Measurements from ENCODE around the gene TBC1D22A.

The TBC1D22A gene

GRCh38 chr22:46824980-46825544, 62.6 kb downstream of the TBC1D22A start:
- Histone ChIP-seq H3K9me3 (replicated peaks in 1 of 11) (peaks cover 13 to 17% (median 16%) of the 10 kb centered on the region in 11 experiments; a peak in 21 of 22 replicates), H3K9ac (no peak overlapping the region), H3K36me3 (peaks cover 64 to 99% (median 89%) of the 10 kb centered on the region in 11 experiments; a peak in 21 of 22 replicates), H3K27ac (no peak overlapping the region), H3K4me2 (no peak overlapping the region), H3K4me1 (peaks cover 0 to 11% (median 5%) of the 10 kb centered on the region in 10 experiments; a peak in 11 of 20 replicates), H4K20me1 (peaks cover 19 to 100% (median 70%) of the 10 kb centered on the region in 11 experiments; a peak in 21 of 22 replicates), H3K27me3 (no peaks in the 10 kb centered on the region), H3K4me3 (no peak overlapping the region)
- TF ChIP-seq Cebpa-rat (IDR thresholded peaks at IDR 0.05): no peak

GRCh38 chr22:46826438-46827135, 64.1 kb downstream of the TBC1D22A start:
- H4K20me1 ChIP-seq: peaks cover 16 to 100% (median 81%) of the 10 kb centered on the region in 11 experiments; a peak in 21 of 22 replicates

GRCh38 chr22:46827136-46827780, 64.8 kb downstream of the TBC1D22A start:
- H3K27ac ChIP-seq: no peak overlapping the region
- H3K27me3 ChIP-seq: no peaks in the 10 kb centered on the region
- peaks cover 0 to 22% (median 6%) of the 10 kb centered on the region in 10 experiments; a peak in 11 of 20 replicates for H3K4me1 ChIP-seq
- H4K20me1 ChIP-seq: peaks cover 14 to 100% (median 78%) of the 10 kb centered on the region in 11 experiments; a peak in 21 of 22 replicates
- TF ChIP-seq Cebpa-rat (IDR thresholded peaks at IDR 0.05): no peak
- H3K4me3 ChIP-seq: no peak overlapping the region
- H3K9me3 ChIP-seq (replicated peaks in 1 of 11): peaks cover 0 to 16% (median 6%) of the 10 kb centered on the region in 11 experiments; a peak in 11 of 22 replicates
- peaks cover 71 to 99% (median 92%) of the 10 kb centered on the region in 11 experiments; a peak in 21 of 22 replicates for H3K36me3 ChIP-seq
- no peak overlapping the region for H3K9ac ChIP-seq
- H3K4me2 ChIP-seq: no peak overlapping the region

More at GRCh38 chr22:46826438-46827135, 64.1 kb downstream of the TBC1D22A start:
- peaks cover 66 to 99% (median 91%) of the 10 kb centered on the region in 11 experiments; a peak in 21 of 22 replicates for H3K36me3 ChIP-seq
- TF ChIP-seq Cebpa-rat (IDR thresholded peaks at IDR 0.05): no peak
- no peak overlapping the region for H3K9ac ChIP-seq
- peaks cover 0 to 22% (median 6%) of the 10 kb centered on the region in 10 experiments; a peak in 11 of 20 replicates for H3K4me1 ChIP-seq
- peaks cover 0 to 11% (median 1%) of the 10 kb centered on the region in 11 experiments; a peak in 10 of 22 replicates for H3K9me3 ChIP-seq (replicated peaks in 1 of 11)
- no peak overlapping the region for H3K27ac ChIP-seq
- no peak overlapping the region for H3K4me2 ChIP-seq
- no peak overlapping the region for H3K4me3 ChIP-seq
- no peaks in the 10 kb centered on the region for H3K27me3 ChIP-seq

GRCh38 chr22:46827781-46828180, 65.3 kb downstream of the TBC1D22A start:
- Histone ChIP-seq H4K20me1 (peaks cover 10 to 100% (median 73%) of the 10 kb centered on the region in 11 experiments; a peak in 21 of 22 replicates), H3K9ac (no peak overlapping the region), H3K27ac (no peak overlapping the region), H3K4me3 (no peak overlapping the region), H3K9me3 (replicated peaks in 1 of 11) (peaks cover 2 to 20% (median 11%) of the 10 kb centered on the region in 11 experiments; a peak in 19 of 22 replicates), H3K4me1 (peaks cover 0 to 22% (median 6%) of the 10 kb centered on the region in 10 experiments; a peak in 11 of 20 replicates), H3K4me2 (no peak overlapping the region), H3K36me3 (peaks cover 71 to 99% (median 92%) of the 10 kb centered on the region in 11 experiments; a peak in 21 of 22 replicates), H3K27me3 (no peaks in the 10 kb centered on the region)
- no peak for TF ChIP-seq Cebpa-rat (IDR thresholded peaks at IDR 0.05)

- H4K20me1 ChIP-seq: peaks cover 10 to 100% (median 68%) of the 10 kb centered on the region in 11 experiments; a peak in 21 of 22 replicates
- no peak overlapping the region for H3K27ac ChIP-seq
- H3K4me3 ChIP-seq: no peak overlapping the region
- peaks cover 6 to 27% (median 18%) of the 10 kb centered on the region in 11 experiments; a peak in 21 of 22 replicates for H3K9me3 ChIP-seq (replicated peaks in 1 of 11)
- H3K4me1 ChIP-seq: peaks cover 0 to 22% (median 6%) of the 10 kb centered on the region in 10 experiments; a peak in 11 of 20 replicates
- no peaks in the 10 kb centered on the region for H3K27me3 ChIP-seq
- peaks cover 69 to 99% (median 92%) of the 10 kb centered on the region in 11 experiments; a peak in 21 of 22 replicates for H3K36me3 ChIP-seq
- TF ChIP-seq Cebpa-rat (IDR thresholded peaks at IDR 0.05): no peak
- no peak overlapping the region for H3K9ac ChIP-seq
- H3K4me2 ChIP-seq: no peak overlapping the region
Measured at GRCh38 chr22:46828323-46828900, 66.0 kb downstream of the TBC1D22A start.

- Histone ChIP-seq H3K27ac (no peak overlapping the region), H3K9ac (no peak overlapping the region), H3K4me3 (no peak overlapping the region), H3K4me2 (peak overlapping the region in 1 of 11 experiments; percentile 15; a peak in 1 of 22 replicates), H3K36me3 (peaks cover 69 to 99% (median 92%) of the 10 kb centered on the region in 11 experiments), H3K27me3 (no peaks in the 10 kb centered on the region), H3K4me1 (peaks cover 0 to 28% (median 6%) of the 10 kb centered on the region in 10 experiments; a peak in 11 of 20 replicates), H4K20me1 (peaks cover 10 to 98% (median 61%) of the 10 kb centered on the region in 11 experiments; a peak in 21 of 22 replicates), H3K9me3 (replicated peaks in 1 of 11) (peaks cover 15 to 35% (median 27%) of the 10 kb centered on the region in 11 experiments)
- TF ChIP-seq Cebpa-rat (IDR thresholded peaks at IDR 0.05): no peak
Measured at GRCh38 chr22:46829117-46829891, 66.9 kb downstream of the TBC1D22A start.

GRCh38 chr22:46829941-46830715, 67.7 kb downstream of the TBC1D22A start:
- H3K36me3 ChIP-seq: peaks cover 72 to 100% (median 94%) of the 10 kb centered on the region in 11 experiments
- H3K9me3 ChIP-seq (replicated peaks in 1 of 11): peaks cover 24 to 44% (median 35%) of the 10 kb centered on the region in 11 experiments
- no peak overlapping the region for H3K9ac ChIP-seq
- TF ChIP-seq Cebpa-rat (IDR thresholded peaks at IDR 0.05): no peak
- H3K4me1 ChIP-seq: peaks cover 0 to 29% (median 6%) of the 10 kb centered on the region in 10 experiments; a peak in 11 of 20 replicates
- H4K20me1 ChIP-seq: peaks cover 10 to 90% (median 53%) of the 10 kb centered on the region in 11 experiments; a peak in 21 of 22 replicates
- H3K27me3 ChIP-seq: no peaks in the 10 kb centered on the region
- peak overlapping the region in 2 of 11 experiments; percentile 15 to 57; a peak in 5 of 22 replicates for H3K4me2 ChIP-seq
- H3K4me3 ChIP-seq: no peak overlapping the region
- no peak overlapping the region for H3K27ac ChIP-seq
